Astrocyte of the spinal cord (primary cell): Measurements from ENCODE around the gene MGAT4A.
"Not testable (repeated sequence)": the region's sequence is repeated elsewhere in the genome, so short reads cannot be mapped to it uniquely, and the experiment has no call there.

ENCODE experiments used
- DNase-seq: peaks from one replicate; pipeline ENCODE4 v3.0.0; 2011; ENCODE audit warnings: low read depth, low spot score
- H3K4me3 ChIP-seq: 2 replicates; pipeline ENCODE4 v1.5.1; 2011; ENCODE audit warnings: low read depth, mild to moderate bottlenecking, low read length, moderate library complexity
- in situ Hi-C: cut with HindIII; loops from 2 replicates; pipeline ENCODE4 v1.10.0; 2017; ENCODE audit warnings: low sequenced_read_pairs
- TF ChIP-seq, protein P1 (sequence below): IDR thresholded peaks from 2 replicates; pipeline ENCODE4 v1.5.1; 2012; ENCODE audit warnings: low read depth, mild to moderate bottlenecking, low read length, inconsistent platforms

The MGAT4A gene

DNA sequence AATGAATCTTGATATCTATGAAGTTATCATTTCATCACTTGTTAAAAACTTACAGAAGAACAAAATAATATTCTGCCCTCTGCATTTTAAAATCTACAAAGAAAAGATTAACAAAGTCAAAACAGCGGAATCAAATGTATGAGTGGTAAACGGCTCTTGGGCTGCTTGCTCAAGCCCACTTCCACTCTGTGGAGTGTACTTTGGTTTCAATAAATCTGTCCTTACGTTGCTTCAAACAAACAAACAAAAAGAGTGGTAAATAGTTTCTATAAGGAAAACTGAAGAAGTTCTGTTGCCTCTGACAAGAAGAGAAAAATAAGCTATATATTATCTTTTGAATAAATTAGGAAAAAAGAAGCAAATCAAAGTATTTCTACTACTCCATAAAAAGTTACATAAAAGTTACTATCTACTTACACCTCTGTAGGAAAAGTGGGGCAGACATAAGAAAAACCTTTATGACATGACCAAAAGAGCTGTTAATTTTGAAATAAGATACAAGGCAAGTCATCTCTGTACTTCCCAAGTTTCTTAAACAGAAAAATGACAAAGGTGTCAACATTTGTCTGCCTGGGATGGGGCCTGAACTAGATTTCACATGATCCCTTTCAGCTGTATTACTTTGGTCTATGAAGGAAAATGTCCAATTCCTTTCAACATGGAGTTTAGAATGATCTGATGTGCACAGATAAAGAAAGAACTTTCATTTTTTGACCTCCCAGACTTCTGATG lies 56.5 kb downstream of the MGAT4A start:
- TF ChIP-seq, protein P1, sequence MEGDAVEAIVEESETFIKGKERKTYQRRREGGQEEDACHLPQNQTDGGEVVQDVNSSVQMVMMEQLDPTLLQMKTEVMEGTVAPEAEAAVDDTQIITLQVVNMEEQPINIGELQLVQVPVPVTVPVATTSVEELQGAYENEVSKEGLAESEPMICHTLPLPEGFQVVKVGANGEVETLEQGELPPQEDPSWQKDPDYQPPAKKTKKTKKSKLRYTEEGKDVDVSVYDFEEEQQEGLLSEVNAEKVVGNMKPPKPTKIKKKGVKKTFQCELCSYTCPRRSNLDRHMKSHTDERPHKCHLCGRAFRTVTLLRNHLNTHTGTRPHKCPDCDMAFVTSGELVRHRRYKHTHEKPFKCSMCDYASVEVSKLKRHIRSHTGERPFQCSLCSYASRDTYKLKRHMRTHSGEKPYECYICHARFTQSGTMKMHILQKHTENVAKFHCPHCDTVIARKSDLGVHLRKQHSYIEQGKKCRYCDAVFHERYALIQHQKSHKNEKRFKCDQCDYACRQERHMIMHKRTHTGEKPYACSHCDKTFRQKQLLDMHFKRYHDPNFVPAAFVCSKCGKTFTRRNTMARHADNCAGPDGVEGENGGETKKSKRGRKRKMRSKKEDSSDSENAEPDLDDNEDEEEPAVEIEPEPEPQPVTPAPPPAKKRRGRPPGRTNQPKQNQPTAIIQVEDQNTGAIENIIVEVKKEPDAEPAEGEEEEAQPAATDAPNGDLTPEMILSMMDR, result no peak
- in situ Hi-C loops, result no loop called here
- no peak for DNase-seq

DNA sequence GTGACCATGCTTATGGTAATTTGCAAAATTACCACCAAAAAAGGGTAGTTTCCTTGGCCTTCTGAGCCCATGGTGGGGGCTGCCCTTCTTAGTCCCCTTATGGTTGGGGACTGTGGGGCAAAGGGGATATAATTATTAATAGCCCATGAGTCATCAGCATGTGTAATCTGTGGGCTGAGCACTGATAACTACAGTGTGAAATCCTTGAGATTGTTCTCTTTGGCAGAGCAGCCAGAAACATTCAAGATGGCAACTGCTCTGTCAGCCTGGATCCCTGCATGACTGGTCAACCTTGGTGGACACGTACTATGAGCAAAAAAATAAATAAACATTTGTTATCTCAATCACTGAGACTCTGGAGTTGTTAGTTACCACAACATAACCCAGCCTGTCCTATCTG lies 61.3 kb downstream of the MGAT4A start:
- in situ Hi-C loops, result no loop called here
- DNase-seq, result no peak
- no peak overlapping the region for H3K4me3 ChIP-seq
- TF ChIP-seq, protein P1, result no peak

More for the DNA sequence above, 56.5 kb downstream of the MGAT4A start:
- no peak overlapping the region for H3K4me3 ChIP-seq

DNA sequence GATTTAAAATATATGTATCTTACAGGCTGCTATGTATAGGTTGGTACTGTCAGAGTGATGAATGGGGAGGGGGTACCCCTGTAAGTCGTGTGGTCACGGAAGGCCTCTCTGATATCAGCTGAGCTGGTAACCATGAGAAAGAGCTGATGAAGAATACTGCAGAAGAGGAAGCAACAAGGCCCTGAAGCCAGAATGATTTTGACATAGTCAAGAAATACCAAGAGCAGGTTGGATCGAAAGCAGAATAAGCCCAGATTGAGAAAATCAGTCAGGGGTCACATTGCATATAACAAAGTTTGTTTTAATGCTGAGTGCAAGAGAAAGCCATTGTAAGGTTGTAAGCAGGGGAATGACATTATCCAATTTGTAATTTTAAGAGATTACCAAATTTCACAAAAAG lies 65.3 kb downstream of the MGAT4A start:
- no peak for DNase-seq
- TF ChIP-seq, protein P1, result no peak
- in situ Hi-C loops, result no loop called here
- H3K4me3 ChIP-seq, result no peak overlapping the region

DNA sequence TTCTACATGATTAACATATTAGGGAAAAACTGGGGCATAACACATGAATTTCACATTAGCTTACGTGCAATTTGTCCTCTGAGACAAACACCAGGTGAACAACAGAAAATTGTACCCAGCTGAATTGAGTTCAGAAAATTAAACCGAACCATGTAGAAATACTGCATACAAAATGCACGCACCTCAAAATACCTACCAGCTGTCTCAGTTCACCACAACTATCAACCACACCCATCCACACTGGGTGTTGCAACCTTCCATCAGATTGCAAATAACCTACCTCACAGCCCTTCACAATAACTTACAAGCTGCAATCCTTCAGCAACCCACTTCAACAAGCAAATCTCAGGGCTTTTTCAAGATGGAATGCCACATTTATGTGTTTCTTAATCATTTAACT lies 66.6 kb downstream of the MGAT4A start:
- in situ Hi-C loops, result no loop called here
- no peak overlapping the region for H3K4me3 ChIP-seq
- TF ChIP-seq, protein P1, result no peak
- no peak for DNase-seq

DNA sequence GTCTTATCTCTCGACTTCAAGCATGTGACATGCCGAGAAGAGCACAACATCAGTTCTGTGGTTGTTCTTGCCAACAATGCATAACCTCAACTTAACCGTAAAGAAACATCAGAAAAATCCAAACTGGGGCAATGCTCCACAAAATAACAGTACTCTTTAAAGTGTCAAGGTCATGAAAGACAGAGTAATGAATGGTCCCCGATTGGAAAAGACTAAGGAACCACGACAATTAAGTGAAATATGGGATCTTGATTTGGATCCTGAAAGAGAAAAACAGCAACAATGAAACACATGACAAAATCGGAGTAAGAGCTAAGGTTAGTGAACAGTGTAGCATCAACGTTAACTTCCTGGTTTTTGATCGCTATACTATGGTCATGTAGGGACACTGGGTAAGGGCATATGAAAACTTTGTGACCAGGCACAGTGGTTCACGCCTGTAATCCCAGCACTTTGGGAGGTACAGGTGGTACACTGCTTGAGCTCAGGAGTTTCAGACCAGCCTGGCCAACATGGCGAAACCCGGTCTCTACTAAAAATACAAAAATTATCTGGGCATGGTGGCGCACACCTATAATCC lies 67.3 kb downstream of the MGAT4A start:
- no peak overlapping the region for H3K4me3 ChIP-seq
- no peak for DNase-seq
- TF ChIP-seq, protein P1, result no peak
- in situ Hi-C loops, result no loop called here

DNA sequence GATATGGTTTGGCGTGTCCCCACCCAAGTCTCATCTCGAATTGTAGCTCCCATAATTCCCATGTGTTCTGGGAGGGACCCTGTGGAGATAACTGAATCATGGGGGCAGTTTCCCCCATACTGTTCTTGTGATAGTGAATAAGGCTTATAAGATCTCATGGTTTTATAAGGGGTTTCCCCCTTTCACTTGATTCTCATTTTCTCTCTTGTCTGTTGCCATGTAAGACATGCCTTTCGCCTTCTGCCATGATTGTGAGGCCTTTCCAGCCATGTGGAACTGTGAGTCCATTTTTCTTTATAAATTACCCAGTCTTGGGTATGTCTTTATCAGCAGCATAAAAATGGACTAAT lies 71.5 kb downstream of the MGAT4A start:
- DNase-seq, in situ Hi-C loops, H3K4me3 ChIP-seq: not testable (repeated sequence)

DNA sequence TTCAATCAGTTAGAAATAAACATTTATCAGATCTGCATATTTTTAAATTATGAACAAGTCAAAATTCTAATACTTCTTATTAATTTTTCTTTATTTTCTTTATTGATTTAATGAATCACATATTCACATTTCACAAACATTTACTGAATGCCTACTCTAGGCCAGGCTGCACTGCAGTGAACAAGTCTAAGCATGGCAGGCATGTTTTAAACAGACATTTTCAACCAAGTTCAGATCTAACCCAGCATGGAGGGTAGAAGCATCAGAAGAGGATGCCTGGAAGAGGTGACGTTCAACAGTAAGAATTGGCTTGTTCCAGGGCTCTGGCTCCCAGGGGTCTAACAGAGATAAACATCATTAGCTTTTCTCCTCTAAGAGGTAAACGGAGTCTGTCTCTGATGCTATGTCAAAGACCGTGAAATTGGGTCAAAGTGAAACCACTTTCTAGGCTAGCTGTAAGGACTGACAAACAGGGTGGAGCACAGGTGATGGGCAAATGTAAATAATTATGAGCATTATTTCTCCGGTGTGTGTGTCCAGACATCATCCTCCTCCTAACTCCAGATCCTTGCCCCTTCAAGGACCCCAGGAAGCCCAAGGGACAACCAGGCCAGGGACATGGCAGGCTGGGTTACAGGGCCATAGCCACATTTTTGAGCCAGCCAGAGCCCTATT lies 72.0 kb downstream of the MGAT4A start:
- no peak for DNase-seq

More for the DNA sequence above, 72.0 kb downstream of the MGAT4A start:
- in situ Hi-C loops, result no loop called here
- H3K4me3 ChIP-seq, result no peak overlapping the region
- TF ChIP-seq, protein P1, result no peak
